ENCODE results near the gene GALNT9.

- TF ChIP-seq CTCF (IDR thresholded peaks at IDR 0.05), result no peak
- no peak for TF ChIP-seq POLR2A (IDR thresholded peaks at IDR 0.05)
Observed at GRCh38 chr12:132264086-132265010, 65.0 kb downstream of the GALNT9 start.

Measured in prostate gland (tissue), 2 donors.